Measurements from ENCODE around the gene TAOK2. TPM values are rescaled to one million over a fixed set of nuclear protein-coding genes. Genes with fewer than 3 reads are reported as not detected.

The TAOK2 gene
- total RNA-seq, 1 experiment from 2014 or later = 56.7 TPM

- TF ChIP-seq REST (IDR thresholded peaks at IDR 0.05; ENCODE audit: low read depth) (no peak), ZNF274 (IDR thresholded peaks at IDR 0.05; ENCODE audit: low read depth, low read length) (no peak), ZFX (IDR thresholded peaks at IDR 0.05) (no peak)
Observed at GRCh38 chr16:29996766-29997250, 23.1 kb downstream of the TAOK2 start (continued).

GRCh38 chr16:29999605-30000004, 25.9 kb downstream of the TAOK2 start:
- BruUV-seq (replicated peaks) = no TSS peak
- no peak overlapping the region for H2AFZ ChIP-seq (ENCODE audit: low read depth, low read length, poor library complexity, severe bottlenecking)
- H3K4me3 ChIP-seq (replicated peaks in 1 of 2; ENCODE audit: low read depth in 1 of 2, low read length in 2 of 2) = no peak overlapping the region
- CTCF ChIA-PET = no interaction called here
- ATAC-seq (no peak), DNase-seq (ENCODE audit: low read depth, low spot score) (no peak)
- H3K36me3 ChIP-seq (ENCODE audit: control insufficient read depth in 1 of 2, insufficient read depth in 2 of 2, low read length in 2 of 2) = peaks cover 0 to 4% of the 10 kb centered on the region in 2 experiments; a peak in 2 of 4 replicates
- H3K79me2 ChIP-seq (ENCODE audit: insufficient read depth, low read length) = peaks cover 11% of the 10 kb centered on the region
- H3K27ac ChIP-seq (ENCODE audit: low read depth, low read length) = no peak overlapping the region
- POLR2A ChIA-PET = no interaction called here
- H4K20me1 ChIP-seq (ENCODE audit: insufficient read depth) = no peaks in the 10 kb centered on the region
- H3K4me2 ChIP-seq (ENCODE audit: low read length) = no peak overlapping the region
- TF ChIP-seq ZFX (IDR thresholded peaks at IDR 0.05) (no peak), RAD21 (IDR thresholded peaks at IDR 0.05; ENCODE audit: low read depth) (no peak), JUND (IDR thresholded peaks at IDR 0.05) (no peak), ZBTB33 (IDR thresholded peaks at IDR 0.05; ENCODE audit: extremely low read depth, insufficient replicate concordance, low read length) (no peak), YY1 (IDR thresholded peaks at IDR 0.05; ENCODE audit: extremely low read depth, insufficient replicate concordance, low read depth, low read length) (no peak), SRF (IDR thresholded peaks at IDR 0.05; ENCODE audit: low read depth) (no peak), REST (IDR thresholded peaks at IDR 0.05; ENCODE audit: low read depth) (no peak), SIN3A (IDR thresholded peaks at IDR 0.05; ENCODE audit: low read depth) (no peak), CEBPB (IDR thresholded peaks at IDR 0.05; ENCODE audit: low read depth) (no peak), ELF1 (IDR thresholded peaks at IDR 0.05; ENCODE audit: borderline replicate concordance, low read depth) (no peak), EZH2 (IDR thresholded peaks at IDR 0.05) (no peak), CBX3 (IDR thresholded peaks at IDR 0.05; ENCODE audit: low read depth) (no peak), FOSL1 (IDR thresholded peaks at IDR 0.05; ENCODE audit: low read depth) (no peak), POLR2A (IDR thresholded peaks at IDR 0.05; ENCODE audit: borderline replicate concordance, extremely low read depth, insufficient read depth, insufficient read length) (no peak)
- no peaks in the 10 kb centered on the region for H3K9me2 ChIP-seq (ENCODE audit: insufficient read depth)
- RAD21 ChIA-PET (ENCODE audit: low non-redundant PET in 1 of 2, low total read pairs in 2 of 2, uncharacterized antibody in 2 of 2, unreplicated experiment in 2 of 2) = interaction anchor here in 1 of 2 experiments (0.5 kb wide), 1 partner anchor 489 kb away, joined by 3 read pairs; no protein-coding TSS in a partner anchor
- H3K9ac ChIP-seq (ENCODE audit: low read length) = no peak overlapping the region
- intact Hi-C loops (cut with micrococcal nuclease) = no loop called here
- peaks cover 4 to 18% of the 10 kb centered on the region in 2 experiments for H3K4me1 ChIP-seq (ENCODE audit: control insufficient read depth in 1 of 2, insufficient read depth in 2 of 2, low read length in 2 of 2)
- H3K27me3 ChIP-seq (ENCODE audit: insufficient read depth, low read length) = no peaks in the 10 kb centered on the region
- no peaks in the 10 kb centered on the region for H3K9me3 ChIP-seq (ENCODE audit: control insufficient read depth in 1 of 2, insufficient read depth in 1 of 2, low read depth in 1 of 2, low read length in 2 of 2)
